Stimulated activated CD8-positive, alpha-beta memory T cell treated with anti-CD3 and anti-CD28 coated beads, Interleukin-12 subunit alpha, Interleukin-12 subunit beta, amount 100 ng/mL, for 4 hours (primary cell): Measurements from ENCODE around the gene BANP.
"Not testable (repeated sequence)": the region's sequence is repeated elsewhere in the genome, so short reads cannot be mapped to it uniquely, and the experiment has no call there.

Source experiments
- DNase-seq: peaks from one replicate; pipeline ENCODE4 v3.0.0-alpha.2; 2020; ENCODE audit warnings: low read depth

Gene BANP, protein sequence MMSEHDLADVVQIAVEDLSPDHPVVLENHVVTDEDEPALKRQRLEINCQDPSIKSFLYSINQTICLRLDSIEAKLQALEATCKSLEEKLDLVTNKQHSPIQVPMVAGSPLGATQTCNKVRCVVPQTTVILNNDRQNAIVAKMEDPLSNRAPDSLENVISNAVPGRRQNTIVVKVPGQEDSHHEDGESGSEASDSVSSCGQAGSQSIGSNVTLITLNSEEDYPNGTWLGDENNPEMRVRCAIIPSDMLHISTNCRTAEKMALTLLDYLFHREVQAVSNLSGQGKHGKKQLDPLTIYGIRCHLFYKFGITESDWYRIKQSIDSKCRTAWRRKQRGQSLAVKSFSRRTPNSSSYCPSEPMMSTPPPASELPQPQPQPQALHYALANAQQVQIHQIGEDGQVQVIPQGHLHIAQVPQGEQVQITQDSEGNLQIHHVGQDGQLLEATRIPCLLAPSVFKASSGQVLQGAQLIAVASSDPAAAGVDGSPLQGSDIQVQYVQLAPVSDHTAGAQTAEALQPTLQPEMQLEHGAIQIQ

DNA sequence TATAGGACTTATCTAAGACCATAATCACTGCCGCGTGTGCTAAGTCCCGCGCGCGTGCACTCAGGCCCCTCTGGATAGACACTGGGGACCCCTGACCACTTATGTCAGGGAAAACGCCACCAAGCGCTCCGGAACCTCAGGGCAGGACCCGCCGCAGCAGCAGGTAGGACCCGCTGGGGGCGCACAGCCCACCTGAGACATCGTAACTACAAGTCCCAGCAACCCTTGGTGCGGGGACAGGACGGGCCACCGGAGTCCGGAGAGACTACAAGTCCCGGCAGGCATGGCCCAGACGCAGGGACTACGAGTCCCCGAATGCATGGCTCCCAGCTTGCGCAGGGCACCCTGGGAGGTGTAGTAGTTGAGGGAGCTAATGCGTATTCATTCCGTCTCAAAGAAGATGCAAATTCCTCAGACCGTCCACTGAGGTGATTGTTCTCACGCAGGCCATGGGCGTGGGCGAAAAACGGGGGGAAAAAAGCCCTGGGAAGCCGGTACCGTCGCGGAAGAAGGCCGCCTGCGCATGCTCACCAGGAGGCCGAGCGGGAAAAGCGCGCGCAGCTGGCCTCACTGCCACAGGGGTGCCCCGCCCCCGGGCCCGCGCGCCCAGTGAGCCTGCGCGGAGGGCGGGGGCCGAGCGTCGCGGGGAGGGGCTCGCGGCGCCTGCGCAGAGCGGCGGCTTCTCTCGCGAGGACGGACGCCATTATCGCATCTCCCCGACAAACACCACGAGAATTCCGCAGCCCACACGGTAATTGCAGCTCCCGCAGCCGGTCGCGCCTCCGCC, at the start of gene BANP:
Gene BANP (plus strand): TSS at position 670 of the 787 bp plus-strand sequence. CDS start 23,682 bp downstream, outside the sequence.
- peak; percentile 93 for DNase-seq

DNA sequence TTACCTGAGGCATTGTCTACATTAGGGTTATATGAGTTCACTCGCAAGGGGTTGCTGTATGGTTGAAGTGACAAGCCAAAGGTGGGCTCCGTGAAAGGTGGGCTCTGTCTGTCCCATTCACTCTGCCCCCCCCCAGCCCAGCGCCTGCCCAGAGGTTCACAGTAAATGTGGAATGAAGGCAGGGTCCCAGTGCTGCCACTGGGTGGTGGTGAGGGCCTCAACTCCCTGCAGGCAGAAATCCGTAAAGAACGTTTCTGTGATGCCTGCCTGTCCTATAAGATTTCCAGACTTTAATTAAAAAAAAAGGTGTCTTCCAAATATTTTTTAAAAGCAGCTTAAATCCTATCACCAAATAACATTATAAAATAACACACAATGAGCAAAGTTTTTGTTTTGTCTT, 46.3 kb upstream of the BANP start:
- not testable (repeated sequence) for DNase-seq

DNA sequence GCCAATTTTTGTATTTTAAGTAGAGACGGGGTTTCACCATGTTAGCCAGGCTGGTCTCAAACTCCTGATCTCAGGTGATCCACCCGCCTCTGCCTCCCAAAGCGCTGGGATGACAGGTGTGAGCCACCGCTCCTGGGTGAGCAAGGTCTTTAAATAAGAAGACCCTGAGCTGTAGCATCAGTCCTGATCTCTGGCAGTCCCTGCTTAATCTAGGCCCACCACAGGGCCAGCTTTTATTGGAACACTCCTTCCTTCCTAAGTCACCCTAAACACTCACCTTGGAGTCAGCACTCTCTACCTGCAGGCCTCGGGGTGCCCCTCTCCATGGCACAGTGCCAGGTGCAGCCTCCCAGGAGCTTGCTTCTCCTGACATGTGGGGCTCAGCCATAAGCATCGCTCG, 45.7 kb upstream of the BANP start:
- not testable (repeated sequence) for DNase-seq

DNA sequence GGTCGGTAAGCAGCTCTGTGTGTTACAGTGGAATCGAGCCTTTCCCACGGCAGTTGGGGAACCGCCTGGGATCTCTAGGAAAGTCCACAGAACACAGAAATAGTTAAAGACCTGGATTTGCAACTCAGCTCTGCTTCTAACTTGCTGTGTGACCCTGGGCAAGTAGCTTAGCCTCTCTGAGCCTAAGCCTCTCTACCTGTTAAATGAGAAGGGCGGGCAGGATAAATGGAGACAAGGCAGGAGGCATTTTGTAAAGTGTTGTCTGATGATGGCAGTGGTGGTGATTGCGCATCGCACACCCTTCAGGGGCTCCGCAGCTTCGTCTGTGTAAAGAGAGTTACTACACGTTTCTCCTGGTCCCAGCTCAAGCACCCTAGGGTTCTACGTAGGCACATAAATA, 43.1 kb upstream of the BANP start:
- DNase-seq: not testable (repeated sequence)

DNA sequence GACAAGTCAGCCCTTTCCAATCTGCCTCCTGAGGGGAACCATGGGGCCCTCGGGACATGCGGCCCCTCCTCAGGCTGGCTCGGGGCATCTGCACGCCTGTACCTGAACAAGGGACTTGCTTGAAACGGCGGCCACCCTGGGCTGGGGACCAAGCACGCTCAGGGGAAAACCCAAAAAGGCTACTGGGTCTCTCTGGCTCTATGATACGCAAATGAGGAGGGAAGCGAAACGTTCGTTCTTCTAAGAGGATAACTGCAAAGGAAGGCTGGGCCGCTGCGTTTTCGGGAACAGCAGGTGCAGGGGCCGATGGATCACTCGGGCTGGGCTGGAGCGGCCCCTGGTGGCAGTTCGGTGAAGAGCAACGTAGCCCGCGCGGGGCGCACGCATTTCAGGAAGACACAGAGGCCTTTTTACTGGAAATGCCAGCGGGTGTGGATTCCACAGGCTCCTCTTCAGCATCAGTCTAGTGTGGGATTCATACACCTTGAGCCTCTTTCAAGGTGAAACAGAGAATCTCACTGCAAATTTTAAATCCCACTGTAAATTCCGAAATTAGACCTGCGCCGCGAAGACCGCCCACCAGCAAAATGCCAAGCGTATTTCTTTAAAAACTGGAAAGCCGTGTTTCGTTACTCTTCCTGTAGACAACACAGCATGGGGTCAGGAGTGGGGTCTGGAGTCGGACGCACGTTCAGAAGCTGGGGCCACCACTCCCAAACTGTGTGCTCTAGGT, 41.9 kb upstream of the BANP start:
- peak; percentile 72 for DNase-seq

DNA sequence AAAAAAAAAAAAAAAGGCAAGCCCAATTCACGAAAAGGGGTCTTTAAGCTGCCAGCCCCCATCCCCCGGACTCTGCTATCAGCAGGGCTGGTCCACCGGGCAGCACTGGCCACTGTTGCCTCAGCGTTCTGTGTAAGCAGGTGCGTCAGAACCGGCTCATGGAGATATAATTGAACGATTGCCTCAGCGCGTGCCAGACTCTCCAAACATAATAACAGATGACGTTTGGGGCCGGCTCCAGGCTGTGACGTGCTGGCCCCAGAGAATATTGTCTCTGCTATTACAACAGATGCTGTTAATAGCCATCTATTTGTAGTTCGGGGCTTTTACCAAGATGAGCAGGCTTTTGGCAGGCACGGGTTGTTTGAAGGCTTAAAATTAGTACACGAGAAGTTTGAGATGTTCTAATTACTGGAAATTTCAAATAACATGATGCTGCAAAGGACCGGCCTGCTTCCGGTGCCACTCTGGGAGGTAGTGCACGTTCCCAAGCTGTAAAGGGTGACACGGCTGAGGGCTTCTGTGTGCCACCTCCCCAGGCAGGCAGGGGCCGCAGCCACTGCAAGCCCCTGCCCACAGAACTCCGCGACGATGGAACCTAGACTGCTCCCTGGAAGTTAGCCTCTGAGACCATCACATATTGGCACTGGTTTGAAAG, 40.0 kb upstream of the BANP start:
- not testable (repeated sequence) for DNase-seq

DNA sequence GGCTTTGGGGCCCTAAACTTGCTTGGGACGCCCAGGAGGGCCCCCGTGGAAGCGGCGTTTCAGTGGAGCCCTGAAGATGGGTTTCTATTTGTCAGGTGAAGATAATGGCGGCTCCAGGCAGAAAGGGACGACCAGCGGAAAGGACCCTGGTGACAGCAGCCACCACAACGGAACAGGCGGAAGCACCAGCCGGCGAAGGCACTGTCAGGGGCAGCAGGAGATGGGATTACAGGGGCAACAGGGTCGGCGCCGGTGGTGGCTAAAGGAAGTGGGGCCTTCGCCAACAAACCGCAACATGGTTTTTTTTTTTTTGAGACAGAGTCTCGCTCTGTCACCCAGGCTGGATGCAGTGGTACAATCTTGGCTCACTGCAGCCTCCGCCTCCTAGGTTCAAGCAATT, 38.5 kb upstream of the BANP start:
- not testable (repeated sequence) for DNase-seq

DNA sequence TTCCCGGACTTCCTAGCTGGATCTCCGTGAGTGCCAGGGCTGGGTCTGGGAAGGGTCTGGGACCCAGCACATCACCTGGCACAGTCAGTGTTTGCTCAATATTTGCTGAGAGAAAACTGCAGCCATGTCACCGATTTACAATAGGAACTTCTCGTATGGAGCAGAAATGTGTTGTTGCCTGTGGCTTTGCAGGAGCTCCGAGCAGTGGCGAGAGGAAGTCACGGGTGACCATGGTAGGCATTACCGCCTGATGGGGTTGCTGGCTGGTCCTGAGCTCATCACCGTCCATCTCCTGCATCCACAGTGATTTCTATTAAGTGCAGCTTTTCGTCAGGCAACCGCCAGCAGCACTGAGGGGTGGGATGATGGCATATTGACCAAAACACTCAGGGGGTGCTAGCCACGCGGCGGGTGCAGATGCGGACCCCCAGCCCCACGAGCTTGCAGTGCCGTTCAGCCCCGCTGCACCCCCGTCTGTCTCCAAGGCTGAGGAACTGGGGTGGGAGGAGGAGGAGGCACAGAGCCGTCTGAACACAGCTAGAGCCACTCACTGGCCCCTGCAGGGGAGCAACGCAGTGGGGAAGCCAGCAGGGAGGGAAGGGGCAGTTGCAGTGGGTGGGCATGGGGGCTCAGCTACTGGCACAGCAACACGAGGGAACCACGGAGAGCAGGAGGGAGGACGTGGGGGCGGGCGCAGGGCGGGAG, 37.1 kb upstream of the BANP start:
- DNase-seq: not testable (repeated sequence)

DNA sequence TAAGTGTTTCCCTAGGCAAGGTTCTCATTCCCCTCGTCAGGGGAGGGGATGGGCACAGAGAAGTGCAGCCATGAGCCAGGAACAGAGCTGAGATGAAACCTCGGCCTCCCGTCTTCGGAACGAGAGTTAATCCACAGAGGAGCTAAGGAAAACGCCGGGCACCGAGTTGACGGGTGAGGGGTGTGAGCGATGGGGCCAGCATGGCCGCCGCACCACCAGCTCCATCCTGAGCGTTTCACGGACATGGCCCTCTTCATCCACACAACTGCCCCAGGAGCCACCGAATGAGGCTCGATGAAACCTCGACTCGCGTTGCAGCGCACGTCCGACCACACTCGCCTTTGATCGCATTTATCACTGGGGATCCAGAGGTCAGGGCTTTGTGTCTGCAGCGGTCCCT, 36.4 kb upstream of the BANP start:
- no peak for DNase-seq

DNA sequence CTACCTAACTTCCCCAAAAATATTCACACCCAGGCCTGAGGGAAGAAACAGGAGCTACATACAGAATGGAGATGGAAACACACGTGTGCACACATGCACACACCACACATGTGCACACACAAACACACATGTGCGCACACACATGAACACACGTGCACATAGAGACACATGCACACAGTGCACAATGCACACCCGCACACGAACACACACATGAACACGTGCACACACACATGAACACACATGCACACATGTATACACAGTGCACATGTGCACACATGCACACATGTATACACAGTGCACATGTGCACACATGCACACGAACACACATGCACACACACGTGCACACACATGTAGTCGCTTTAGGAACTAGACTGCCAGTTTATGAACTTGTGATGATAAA, 33.7 kb upstream of the BANP start:
- DNase-seq: no peak

DNA sequence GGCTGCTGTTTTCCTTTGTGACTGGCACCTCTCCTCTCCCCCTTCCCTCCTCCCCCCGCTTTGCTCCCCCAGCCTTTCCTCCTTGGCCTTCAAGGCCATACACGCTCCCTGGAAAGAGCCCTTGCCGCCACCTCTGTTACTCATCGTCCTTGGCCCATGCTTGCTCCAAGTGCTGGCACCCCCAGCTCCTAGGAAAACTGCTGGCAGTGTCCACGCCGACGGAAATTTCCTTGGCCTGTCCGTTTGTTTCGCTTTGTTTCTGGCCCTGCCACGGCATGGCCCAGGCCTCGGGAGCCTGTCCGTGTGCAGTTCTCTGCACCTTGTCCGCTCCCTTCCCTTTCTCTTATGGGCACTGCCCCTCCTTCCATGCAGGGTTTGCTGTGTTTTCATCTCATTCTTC, 32.9 kb upstream of the BANP start:
- no peak for DNase-seq

DNA sequence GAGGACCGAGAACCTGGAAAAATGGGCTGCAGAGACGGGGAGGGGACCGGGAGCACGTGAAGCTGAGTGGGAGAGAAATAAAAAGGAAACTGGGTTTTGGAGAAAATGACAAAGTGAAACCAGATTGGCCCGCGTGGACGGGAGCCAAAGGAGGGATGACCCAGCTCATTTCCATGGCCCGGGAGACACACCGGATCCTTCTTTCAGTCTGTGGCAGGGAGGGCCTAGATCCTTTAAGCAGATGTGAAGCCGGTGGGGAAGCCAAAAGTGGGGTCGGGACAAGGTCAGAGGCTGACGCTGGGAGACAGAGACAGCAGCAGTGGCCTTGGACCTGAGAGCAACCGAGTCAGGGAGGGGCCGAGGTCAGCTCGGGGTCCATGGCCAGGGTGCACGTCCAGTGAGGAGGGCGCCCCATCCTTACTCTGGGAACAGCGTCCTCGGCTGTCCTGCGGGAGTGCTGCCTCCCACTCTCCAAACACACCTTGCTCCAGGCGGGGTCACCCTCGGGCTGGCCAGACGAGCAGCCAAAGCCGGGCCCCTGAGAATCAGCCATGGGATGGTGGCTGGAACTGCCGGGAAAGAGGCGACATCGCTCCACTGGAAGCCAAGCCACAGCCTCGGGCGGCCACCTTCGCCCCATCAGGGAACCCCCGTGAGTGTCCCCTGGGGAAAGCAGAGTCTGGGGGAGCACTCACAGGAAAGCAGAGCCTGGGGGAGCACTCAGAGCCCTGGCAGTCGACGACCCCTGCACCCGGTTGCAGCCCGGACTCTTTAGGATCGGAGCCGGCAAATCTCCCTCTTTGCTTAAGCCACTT, 32.2 kb upstream of the BANP start:
- DNase-seq: no peak

DNA sequence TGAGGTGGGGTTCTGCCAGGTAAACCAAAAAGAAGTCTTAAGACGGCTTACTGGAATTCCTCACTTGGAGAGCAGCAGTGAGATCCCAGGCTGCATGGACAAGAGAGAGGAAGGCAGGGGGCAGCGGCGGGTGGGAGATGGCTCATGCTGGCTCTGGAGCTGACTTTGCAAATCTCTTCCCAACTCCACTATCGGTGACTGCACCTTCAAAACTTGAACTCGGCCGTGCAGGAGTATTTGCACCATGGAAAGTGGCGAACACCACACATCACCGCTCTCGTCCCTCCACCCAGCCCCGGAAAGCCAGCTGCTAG, 31.6 kb upstream of the BANP start:
- DNase-seq: no peak

DNA sequence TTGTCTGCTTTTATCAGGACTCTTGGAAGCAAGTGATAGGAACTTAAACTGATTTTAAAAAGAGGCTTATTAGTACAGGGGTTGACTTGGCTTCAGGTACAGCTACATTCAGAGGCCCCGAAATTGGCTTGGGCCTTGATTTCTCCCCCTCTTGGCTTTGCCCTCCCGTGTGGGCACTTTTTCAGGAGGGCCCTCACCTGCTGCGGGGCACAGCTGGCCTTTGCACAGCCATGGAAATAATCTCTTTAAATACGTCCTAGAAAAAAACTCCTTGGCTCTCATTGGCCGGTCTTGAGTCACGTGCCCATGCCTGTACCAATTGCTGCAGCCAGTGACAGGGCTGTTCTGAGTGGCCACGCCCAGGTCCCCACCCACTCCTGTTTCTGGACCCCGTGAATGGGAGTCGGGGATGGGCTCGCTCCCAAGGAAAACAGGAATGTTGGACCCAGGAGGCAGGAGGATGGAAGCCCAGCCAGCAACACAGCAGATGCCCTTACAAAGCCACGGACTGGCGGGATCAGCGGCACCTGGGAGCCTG, 29.9 kb upstream of the BANP start:
- no peak for DNase-seq

DNA sequence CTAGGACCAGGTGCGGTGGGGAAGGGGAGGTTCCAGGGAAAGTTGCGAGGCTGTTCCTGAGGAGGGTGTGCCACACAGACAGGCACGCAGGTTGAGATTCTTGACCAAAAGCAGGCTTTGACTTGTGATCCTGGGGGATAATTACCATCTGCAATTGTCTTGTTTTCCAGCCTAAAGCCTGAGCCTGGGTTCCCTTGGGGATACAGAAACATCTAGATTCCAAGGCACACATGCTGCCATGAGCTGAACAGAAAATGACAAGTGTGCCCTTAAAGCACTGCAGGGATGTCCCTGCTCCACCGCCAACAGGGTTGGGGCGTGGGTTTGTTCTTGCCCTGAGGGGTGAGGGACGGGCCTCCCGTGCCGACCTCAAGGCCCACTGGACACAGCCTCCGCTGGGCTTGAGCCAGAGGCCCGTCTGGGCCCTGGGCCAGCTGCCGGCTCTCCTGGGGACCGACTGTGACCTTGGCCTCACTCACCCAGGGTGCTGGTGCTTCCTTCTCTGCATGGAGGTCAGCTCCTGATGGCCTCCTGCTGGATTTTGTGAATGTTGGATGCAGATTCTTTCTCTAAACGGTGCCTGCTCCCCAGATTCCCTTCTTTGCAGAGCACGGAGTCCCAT, 28.9 kb upstream of the BANP start:
- DNase-seq: no peak

DNA sequence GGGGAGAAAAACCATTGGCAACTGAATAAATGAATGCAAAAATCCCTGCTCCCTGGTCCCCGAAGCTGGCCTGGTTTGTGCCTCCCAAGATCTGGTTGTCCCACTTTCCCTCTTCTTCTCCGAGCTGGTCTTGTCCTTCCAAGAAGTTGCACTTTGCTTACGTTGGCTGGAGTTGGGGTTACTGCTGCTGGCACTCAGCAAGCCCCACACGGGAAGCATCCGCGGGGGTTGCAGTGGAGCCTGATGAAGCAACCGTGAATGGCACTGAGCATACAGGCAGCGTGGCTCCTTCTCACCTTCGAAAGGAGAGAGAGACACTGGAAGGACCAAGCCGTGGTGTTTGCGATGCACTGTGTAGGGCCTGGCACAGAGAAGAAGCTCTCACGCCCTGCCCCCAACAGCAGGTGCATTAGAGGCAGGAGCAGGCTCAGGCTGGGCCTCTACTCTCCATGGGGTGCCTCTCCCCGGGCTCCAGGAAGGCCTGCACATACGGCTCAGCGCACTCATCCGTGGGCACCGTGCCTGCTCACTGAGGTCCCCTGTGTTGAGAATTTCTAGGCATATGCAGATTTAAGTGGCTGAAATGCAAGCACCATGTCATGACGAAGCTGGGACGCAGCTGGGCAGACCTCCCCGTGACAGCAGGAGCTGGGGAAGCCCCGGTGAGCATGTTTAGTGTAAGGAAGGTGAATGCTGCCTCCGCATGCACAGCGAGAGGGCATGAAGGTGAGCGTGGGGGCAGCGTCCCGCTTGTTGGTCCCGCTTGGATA, 27.0 kb upstream of the BANP start:
- no peak for DNase-seq

DNA sequence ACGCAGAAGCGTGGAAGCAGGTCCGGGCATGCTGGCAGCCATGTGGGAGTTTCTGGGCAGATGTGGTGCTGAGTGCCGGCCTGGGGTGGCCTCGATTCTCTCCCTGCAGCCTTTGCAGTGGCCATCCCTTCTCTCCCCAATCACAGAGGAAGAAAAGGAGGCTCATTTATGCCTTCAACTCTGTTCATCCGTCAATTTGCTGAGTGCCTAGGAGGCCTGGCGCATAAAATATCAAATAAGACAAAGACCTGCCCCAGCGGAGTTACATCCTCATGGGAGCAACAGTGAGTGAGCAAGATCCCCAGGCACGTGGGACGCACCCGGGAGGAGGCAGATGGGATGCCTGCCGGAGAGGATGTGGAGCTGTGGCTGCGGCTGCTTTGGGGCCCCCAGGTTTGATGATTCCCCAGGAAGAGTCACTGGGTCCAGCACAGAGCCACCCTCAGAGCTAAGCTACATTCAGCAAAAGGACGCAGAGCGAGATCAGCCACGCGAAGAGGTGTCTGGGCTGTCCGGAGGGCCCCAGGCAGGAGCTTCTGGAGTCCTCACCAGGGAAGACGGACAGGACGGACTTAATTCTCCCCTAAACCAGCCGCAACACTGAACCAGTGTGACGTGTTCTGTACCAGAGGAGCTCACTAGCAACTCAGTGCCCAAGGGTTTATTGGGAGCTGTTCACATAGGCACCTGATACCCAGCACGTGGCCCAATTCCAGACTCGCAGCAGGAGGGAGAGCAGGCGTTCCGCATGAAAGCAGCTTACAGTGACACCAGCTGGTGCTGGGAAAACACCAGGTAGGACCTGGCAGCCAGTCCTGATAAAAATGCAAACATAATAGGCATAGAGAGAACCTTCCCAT, 26.2 kb upstream of the BANP start:
- no peak for DNase-seq
